ENCODE results near the gene PRKN. TPM values are rescaled to one million over a fixed set of nuclear protein-coding genes. Genes with fewer than 3 reads are reported as not detected.

PRKN gene
- total and polyA plus RNA-seq, 2 donors (not counting 1 experiment from before 2014, with no cell fraction given), result 0.43 to 4.6 TPM

DNA sequence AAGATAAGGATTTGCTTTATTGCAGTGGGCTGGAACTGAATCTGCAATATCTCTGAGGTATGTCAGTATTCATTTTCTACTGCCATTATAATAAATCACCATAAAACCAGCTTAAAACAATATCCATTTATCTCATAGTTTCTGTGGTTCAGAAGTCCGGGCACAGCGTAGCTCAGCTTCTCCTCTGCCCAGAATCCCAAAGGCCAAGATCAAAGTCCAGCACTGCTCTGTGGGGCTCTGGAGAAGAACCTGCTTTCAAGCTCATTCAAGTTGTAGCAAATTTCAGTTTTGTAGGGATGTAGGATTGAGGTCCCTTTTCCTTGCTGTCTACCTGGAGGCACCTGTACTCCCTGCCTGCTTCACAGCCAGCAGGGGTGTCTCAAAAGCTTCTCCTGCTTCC lies 1113.9 kb downstream of the PRKN start:
- no peaks in the 10 kb centered on the region for H3K79me2 ChIP-seq (ENCODE audit: control insufficient read depth, insufficient read depth, low read length)
- no peak for DNase-seq (ENCODE audit: low read depth in 2 of 2)
- H4K20me1 ChIP-seq (ENCODE audit: control insufficient read depth, extremely low read depth, insufficient read depth, low read length), result no peaks in the 10 kb centered on the region
- H2AFZ ChIP-seq (ENCODE audit: low read length), result no peak overlapping the region
- H3K9me3 ChIP-seq (ENCODE audit: control insufficient read depth, insufficient read depth, low read depth, low read length), result no peaks in the 10 kb centered on the region
- no peak for TF ChIP-seq EZH2 (IDR thresholded peaks at IDR 0.05; ENCODE audit: low read length, missing control alignments)
- TF ChIP-seq, protein P1, sequence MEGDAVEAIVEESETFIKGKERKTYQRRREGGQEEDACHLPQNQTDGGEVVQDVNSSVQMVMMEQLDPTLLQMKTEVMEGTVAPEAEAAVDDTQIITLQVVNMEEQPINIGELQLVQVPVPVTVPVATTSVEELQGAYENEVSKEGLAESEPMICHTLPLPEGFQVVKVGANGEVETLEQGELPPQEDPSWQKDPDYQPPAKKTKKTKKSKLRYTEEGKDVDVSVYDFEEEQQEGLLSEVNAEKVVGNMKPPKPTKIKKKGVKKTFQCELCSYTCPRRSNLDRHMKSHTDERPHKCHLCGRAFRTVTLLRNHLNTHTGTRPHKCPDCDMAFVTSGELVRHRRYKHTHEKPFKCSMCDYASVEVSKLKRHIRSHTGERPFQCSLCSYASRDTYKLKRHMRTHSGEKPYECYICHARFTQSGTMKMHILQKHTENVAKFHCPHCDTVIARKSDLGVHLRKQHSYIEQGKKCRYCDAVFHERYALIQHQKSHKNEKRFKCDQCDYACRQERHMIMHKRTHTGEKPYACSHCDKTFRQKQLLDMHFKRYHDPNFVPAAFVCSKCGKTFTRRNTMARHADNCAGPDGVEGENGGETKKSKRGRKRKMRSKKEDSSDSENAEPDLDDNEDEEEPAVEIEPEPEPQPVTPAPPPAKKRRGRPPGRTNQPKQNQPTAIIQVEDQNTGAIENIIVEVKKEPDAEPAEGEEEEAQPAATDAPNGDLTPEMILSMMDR (conservative IDR thresholded peaks at IDR 0.05 in 1 of 2, IDR thresholded peaks at IDR 0.05 in 1 of 2; ENCODE audit: low read depth in 1 of 2, low read length in 2 of 2), result no peak
- no peak overlapping the region for H3K4me2 ChIP-seq (ENCODE audit: extremely low read depth, insufficient read depth, low read length)
- H3K27ac ChIP-seq (ENCODE audit: insufficient read depth, low read length), result no peak overlapping the region
- no peaks in the 10 kb centered on the region for H3K27me3 ChIP-seq (ENCODE audit: control insufficient read depth, insufficient read depth, low read length)
- H3K4me1 ChIP-seq (ENCODE audit: control insufficient read depth, extremely low read depth, insufficient read depth, low read length), result no peaks in the 10 kb centered on the region
- H3K9ac ChIP-seq (ENCODE audit: insufficient read depth, low read length), result no peak overlapping the region
- no peaks in the 10 kb centered on the region for H3K36me3 ChIP-seq (ENCODE audit: control insufficient read depth, insufficient read depth, low read length)
- H3K4me3 ChIP-seq (replicated peaks in 1 of 4; ENCODE audit: control extremely low read depth in 1 of 4, insufficient read depth in 1 of 4, low read depth in 3 of 4, low read length in 4 of 4), result no peak overlapping the region

DNA sequence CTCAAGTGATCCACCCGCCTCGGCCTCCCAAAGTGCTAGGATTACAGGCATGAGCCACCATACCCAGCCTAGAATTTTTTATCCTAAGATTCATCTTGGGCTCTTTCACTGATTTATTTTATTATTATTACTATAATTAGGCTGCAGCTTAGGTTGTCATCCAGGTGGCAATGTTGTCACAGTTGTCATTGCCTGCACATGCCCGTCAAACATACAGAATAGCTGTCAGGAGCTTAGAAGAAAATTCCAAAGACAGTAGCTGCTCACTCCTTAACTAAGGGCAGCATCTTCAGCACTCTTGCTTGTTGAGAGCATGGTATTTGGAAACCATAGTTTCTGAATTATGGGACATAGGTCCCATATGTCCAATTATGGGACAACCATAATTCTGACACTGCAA lies 1118.8 kb downstream of the PRKN start:
- Histone ChIP-seq H3K27ac (ENCODE audit: insufficient read depth, low read length) (no peak overlapping the region), H3K4me1 (ENCODE audit: control insufficient read depth, extremely low read depth, insufficient read depth, low read length) (no peaks in the 10 kb centered on the region), H3K27me3 (ENCODE audit: control insufficient read depth, insufficient read depth, low read length) (no peaks in the 10 kb centered on the region), H3K79me2 (ENCODE audit: control insufficient read depth, insufficient read depth, low read length) (no peaks in the 10 kb centered on the region), H3K4me2 (ENCODE audit: extremely low read depth, insufficient read depth, low read length) (no peak overlapping the region), H3K36me3 (ENCODE audit: control insufficient read depth, insufficient read depth, low read length) (no peaks in the 10 kb centered on the region), H3K9me3 (ENCODE audit: control insufficient read depth, insufficient read depth, low read depth, low read length) (no peaks in the 10 kb centered on the region), H3K9ac (ENCODE audit: insufficient read depth, low read length) (no peak overlapping the region), H3K4me3 (replicated peaks in 1 of 4; ENCODE audit: control extremely low read depth in 1 of 4, insufficient read depth in 1 of 4, low read depth in 3 of 4, low read length in 4 of 4) (no peak overlapping the region), H2AFZ (ENCODE audit: low read length) (no peak overlapping the region), H4K20me1 (ENCODE audit: control insufficient read depth, extremely low read depth, insufficient read depth, low read length) (no peaks in the 10 kb centered on the region)
- no peak for DNase-seq (ENCODE audit: low read depth in 2 of 2)
- TF ChIP-seq, protein P1 (conservative IDR thresholded peaks at IDR 0.05 in 1 of 2, IDR thresholded peaks at IDR 0.05 in 1 of 2; ENCODE audit: low read depth in 1 of 2, low read length in 2 of 2), result no peak
- TF ChIP-seq EZH2 (IDR thresholded peaks at IDR 0.05; ENCODE audit: low read length, missing control alignments), result no peak

DNA sequence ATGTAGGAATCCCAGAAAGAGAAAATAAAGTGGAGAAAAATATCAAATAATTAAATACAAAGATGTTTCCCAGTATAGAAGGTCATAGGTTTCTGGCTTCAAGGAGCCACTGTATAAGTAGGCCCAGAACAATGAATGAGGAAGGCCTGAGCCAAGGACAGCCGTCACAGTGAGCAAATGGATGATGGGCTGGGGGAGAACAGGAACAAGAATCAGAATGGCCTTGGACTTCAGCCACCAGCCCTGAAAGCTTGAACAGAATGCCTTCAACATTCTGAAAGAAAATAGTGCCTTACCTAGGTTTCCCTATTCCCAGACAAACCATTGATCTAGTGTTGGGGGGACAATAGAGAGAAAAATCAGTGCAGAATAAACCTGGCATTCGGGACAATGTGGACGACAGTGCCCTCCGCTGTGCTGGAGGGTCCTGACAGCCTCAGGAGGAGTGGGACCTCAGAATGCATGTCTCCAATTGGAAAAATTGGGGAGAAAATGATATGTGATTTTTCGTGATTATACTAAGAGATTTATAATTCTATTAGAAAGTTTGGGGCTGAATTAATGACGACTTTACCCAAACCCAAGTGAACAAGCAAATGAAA lies 1119.8 kb downstream of the PRKN start:
- Histone ChIP-seq H2AFZ (ENCODE audit: low read length) (no peak overlapping the region), H3K36me3 (ENCODE audit: control insufficient read depth, insufficient read depth, low read length) (no peaks in the 10 kb centered on the region), H3K9me3 (ENCODE audit: control insufficient read depth, insufficient read depth, low read depth, low read length) (no peaks in the 10 kb centered on the region), H3K27ac (ENCODE audit: insufficient read depth, low read length) (no peak overlapping the region), H3K4me1 (ENCODE audit: control insufficient read depth, extremely low read depth, insufficient read depth, low read length) (no peaks in the 10 kb centered on the region), H3K4me3 (replicated peaks in 1 of 4; ENCODE audit: control extremely low read depth in 1 of 4, insufficient read depth in 1 of 4, low read depth in 3 of 4, low read length in 4 of 4) (no peak overlapping the region), H3K27me3 (ENCODE audit: control insufficient read depth, insufficient read depth, low read length) (no peaks in the 10 kb centered on the region), H3K4me2 (ENCODE audit: extremely low read depth, insufficient read depth, low read length) (no peak overlapping the region), H3K9ac (ENCODE audit: insufficient read depth, low read length) (no peak overlapping the region), H3K79me2 (ENCODE audit: control insufficient read depth, insufficient read depth, low read length) (no peaks in the 10 kb centered on the region), H4K20me1 (ENCODE audit: control insufficient read depth, extremely low read depth, insufficient read depth, low read length) (no peaks in the 10 kb centered on the region)
- no peak for TF ChIP-seq EZH2 (IDR thresholded peaks at IDR 0.05; ENCODE audit: low read length, missing control alignments)
- TF ChIP-seq, protein P1 (conservative IDR thresholded peaks at IDR 0.05 in 1 of 2, IDR thresholded peaks at IDR 0.05 in 1 of 2; ENCODE audit: low read depth in 1 of 2, low read length in 2 of 2), result no peak
- no peak for DNase-seq (ENCODE audit: low read depth in 2 of 2)

Data from fibroblast of lung (primary cell).